ENCODE measurements around the gene RNASE1. TPM values are rescaled to one million over a fixed set of nuclear protein-coding genes. Genes with fewer than 3 reads are reported as not detected.

The RNASE1 gene
- total and polyA plus RNA-seq, 10 of the 15 experiments (the other 5 are each of a cell fraction or from before 2014, with no cell fraction given): 0.11 to 0.72 (median 0.38) TPM; not detected in 7

- TF ChIP-seq ZSCAN29 (IDR thresholded peaks at IDR 0.05): no peak
Measured at GRCh38 chr14:20772650-20773049, 30.0 kb downstream of the RNASE1 start (continued).

GRCh38 chr14:20769421-20769820 lies 33.2 kb downstream of the RNASE1 start:
- Histone ChIP-seq H3K27me3 (replicated peaks in 1 of 2; ENCODE audit: control insufficient read depth in 2 of 2, insufficient read depth in 2 of 2, low read length in 1 of 2) (no peaks in the 10 kb centered on the region), H3K4me3 (no peak overlapping the region), H3K27ac (ENCODE audit: control insufficient read depth, insufficient read depth) (no peak overlapping the region), H3K9me3 (replicated peaks; ENCODE audit: control insufficient read depth, insufficient read depth, low read length) (no peaks in the 10 kb centered on the region), H3K36me3 (ENCODE audit: control insufficient read depth in 2 of 2, insufficient read depth in 2 of 2, low read length in 1 of 2) (no peaks in the 10 kb centered on the region), H3K4me2 (ENCODE audit: control insufficient read depth, insufficient read depth) (no peak overlapping the region), H2AFZ (ENCODE audit: control insufficient read depth, low read depth, low read length) (no peak overlapping the region), H3K9ac (ENCODE audit: control insufficient read depth, insufficient read depth, low read length) (no peak overlapping the region), H3K79me2 (ENCODE audit: control insufficient read depth, insufficient read depth, low read length) (no peaks in the 10 kb centered on the region), H4K20me1 (ENCODE audit: control insufficient read depth, insufficient read depth) (no peaks in the 10 kb centered on the region), H3K4me1 (ENCODE audit: control insufficient read depth, insufficient read depth, low read length) (peaks cover 6% of the 10 kb centered on the region)
- ChIA-PET SMC1A (ENCODE audit: uncharacterized antibody, unreplicated experiment) (interaction anchor here (1.8 kb wide), 1 partner anchor 11 kb away, joined by 9 read pairs; the partner anchor contains the start of gene RNASE6), CTCF (interaction anchor here (0.7 to 1.0 kb wide), 3 partner anchors 71 to 88 kb away, joined by 3 read pairs; no protein-coding TSS in a partner anchor), RAD21 (ENCODE audit: unreplicated experiment) (interaction anchor here (0.8 to 1.9 kb wide), 2 partner anchors 11 to 13 kb away, joined by 3 to 5 read pairs; partner anchors contain the start of gene RNASE6), POLR2A (no interaction called here)
- in situ Hi-C loops (cut with MboI) (no loop called here), intact Hi-C loops (cut with micrococcal nuclease; ENCODE audit: unreplicated experiment) (no loop called here)
- WGBS (ENCODE audit: insufficient coverage, insufficient replicate concordance, low lambda C conversion rate, missing lambda C conversion rate): 74% methylated on average over 3 of the region's 3 CpGs
- BruUV-seq (replicated peaks): no TSS peak
- FAIRE-seq (no peak), ATAC-seq (no peak), DNase-seq (ENCODE audit: low read depth, low spot score) (no peak)
- no peak for TF ChIP-seq NR2C1 (IDR thresholded peaks at IDR 0.05)
- no peak for TF ChIP-seq BCL11A (IDR thresholded peaks at IDR 0.05; ENCODE audit: low read depth, low read length)
- TF ChIP-seq REST (IDR thresholded peaks at IDR 0.05; ENCODE audit: low read depth, low read length): no peak
- no peak for TF ChIP-seq ZBTB4 (CRISPR knock-in tag; IDR thresholded peaks at IDR 0.05)
- no peak for TF ChIP-seq TARDBP (IDR thresholded peaks at IDR 0.05; ENCODE audit: borderline replicate concordance)
- no peak for TF ChIP-seq YBX1 (IDR thresholded peaks at IDR 0.05)
- no peak for TF ChIP-seq ZNF207 (IDR thresholded peaks at IDR 0.05; ENCODE audit: borderline replicate concordance)

All from GM12878 (cell line).